ENCODE measurements around the gene PALD1. TPM values are rescaled to one million over a fixed set of nuclear protein-coding genes. Genes with fewer than 3 reads are reported as not detected.
A peak's percentile ranks its signal among the peaks of the same experiment; 100 is the strongest.

PALD1 gene
- total and polyA plus RNA-seq, 2 experiments from 2014 or later, result 5.7 to 19.1 TPM

DNA sequence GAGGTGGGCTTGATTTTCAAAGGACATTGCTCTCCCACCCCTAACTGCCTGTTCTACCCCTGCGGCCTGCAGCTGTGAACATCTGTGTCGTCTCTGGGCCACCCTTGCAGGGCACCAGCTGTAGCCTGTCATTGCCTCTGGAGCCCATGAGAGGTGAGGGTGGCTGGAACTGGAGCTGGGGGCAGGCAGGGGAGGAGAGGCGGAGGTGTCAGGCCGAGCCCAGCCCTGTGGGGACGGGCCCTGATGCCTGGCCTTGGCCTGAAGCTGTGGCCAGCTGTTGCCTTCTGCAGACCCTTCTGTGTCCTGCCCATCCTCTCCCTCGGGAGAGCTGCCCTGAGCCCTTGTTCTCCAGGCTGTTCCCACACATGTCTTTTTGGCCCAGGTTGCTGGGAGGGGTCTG, 44.5 kb downstream of the PALD1 start:
- TF ChIP-seq, protein P1, sequence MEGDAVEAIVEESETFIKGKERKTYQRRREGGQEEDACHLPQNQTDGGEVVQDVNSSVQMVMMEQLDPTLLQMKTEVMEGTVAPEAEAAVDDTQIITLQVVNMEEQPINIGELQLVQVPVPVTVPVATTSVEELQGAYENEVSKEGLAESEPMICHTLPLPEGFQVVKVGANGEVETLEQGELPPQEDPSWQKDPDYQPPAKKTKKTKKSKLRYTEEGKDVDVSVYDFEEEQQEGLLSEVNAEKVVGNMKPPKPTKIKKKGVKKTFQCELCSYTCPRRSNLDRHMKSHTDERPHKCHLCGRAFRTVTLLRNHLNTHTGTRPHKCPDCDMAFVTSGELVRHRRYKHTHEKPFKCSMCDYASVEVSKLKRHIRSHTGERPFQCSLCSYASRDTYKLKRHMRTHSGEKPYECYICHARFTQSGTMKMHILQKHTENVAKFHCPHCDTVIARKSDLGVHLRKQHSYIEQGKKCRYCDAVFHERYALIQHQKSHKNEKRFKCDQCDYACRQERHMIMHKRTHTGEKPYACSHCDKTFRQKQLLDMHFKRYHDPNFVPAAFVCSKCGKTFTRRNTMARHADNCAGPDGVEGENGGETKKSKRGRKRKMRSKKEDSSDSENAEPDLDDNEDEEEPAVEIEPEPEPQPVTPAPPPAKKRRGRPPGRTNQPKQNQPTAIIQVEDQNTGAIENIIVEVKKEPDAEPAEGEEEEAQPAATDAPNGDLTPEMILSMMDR (IDR thresholded peaks at IDR 0.05; ENCODE audit: low read depth, low read length), result no peak
- peak overlapping the region; percentile 24 for H3K27ac ChIP-seq
- H3K27me3 ChIP-seq, result no peaks in the 10 kb centered on the region

DNA sequence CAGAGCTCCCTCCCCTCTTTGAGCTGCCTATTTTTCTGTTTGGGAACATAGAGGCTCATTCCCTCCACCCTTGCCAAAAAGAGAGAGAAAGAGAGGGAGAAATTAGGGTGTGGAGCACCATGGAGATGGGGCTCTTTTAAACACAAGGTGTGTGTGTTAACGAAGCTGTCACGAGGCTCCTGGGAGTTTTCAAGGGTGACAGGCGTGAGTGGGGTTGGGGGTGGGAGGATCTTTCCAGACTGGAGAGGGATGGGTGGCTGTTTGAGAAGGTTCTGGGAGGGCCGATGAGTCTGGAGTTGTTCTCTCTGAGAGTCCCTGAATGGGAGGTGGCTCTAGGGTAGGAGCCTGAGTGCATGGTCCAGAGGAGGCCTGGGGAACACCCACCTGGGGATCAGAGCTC, 45.0 kb downstream of the PALD1 start:
- no peaks in the 10 kb centered on the region for H3K27me3 ChIP-seq
- peak overlapping the region; percentile 24 for H3K27ac ChIP-seq
- DNase-seq (ENCODE audit: low read depth in 1 of 2, low spot score in 1 of 2), result peak in 1 of 2 donors; percentile 44
- peaks cover 9% of the 10 kb centered on the region for H3K4me1 ChIP-seq (ENCODE audit: low read depth)
- H3K36me3 ChIP-seq, result no peaks in the 10 kb centered on the region
- TF ChIP-seq, protein P1 (IDR thresholded peaks at IDR 0.05; ENCODE audit: low read depth, low read length), result no peak
- no peak overlapping the region for H3K4me3 ChIP-seq
- no peaks in the 10 kb centered on the region for H3K9me3 ChIP-seq (ENCODE audit: low read depth)

More for the DNA sequence above, 44.5 kb downstream of the PALD1 start:
- peak in 1 of 2 donors; percentile 12 for DNase-seq (ENCODE audit: low read depth in 1 of 2, low spot score in 1 of 2)
- Histone ChIP-seq H3K9me3 (ENCODE audit: low read depth) (no peaks in the 10 kb centered on the region), H3K4me1 (ENCODE audit: low read depth) (peaks cover 9% of the 10 kb centered on the region), H3K36me3 (no peaks in the 10 kb centered on the region), H3K4me3 (no peak overlapping the region)

DNA sequence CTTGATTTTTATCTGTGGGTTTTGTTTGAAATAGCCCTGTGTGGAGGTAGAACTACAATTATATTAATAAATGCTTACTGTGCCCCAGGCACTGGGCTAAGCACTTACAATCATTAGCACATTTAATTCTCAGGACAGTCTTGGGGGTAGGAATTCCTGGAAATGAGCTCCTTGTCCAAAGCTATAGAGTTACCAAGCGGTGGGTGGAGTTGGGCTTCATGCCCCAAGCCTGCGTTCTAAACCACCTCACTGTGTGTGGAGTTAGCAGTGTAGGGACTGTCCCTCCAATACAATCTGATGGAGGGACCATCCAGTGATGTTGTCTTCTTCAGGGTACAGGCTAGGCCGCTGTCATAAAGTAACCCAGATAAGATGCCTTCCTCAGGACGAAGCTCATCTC, 49.7 kb downstream of the PALD1 start:
- Histone ChIP-seq H3K27me3 (no peaks in the 10 kb centered on the region), H3K4me3 (no peak overlapping the region), H3K9me3 (ENCODE audit: low read depth) (no peaks in the 10 kb centered on the region), H3K27ac (no peak overlapping the region), H3K4me1 (ENCODE audit: low read depth) (peaks cover 7% of the 10 kb centered on the region), H3K36me3 (no peaks in the 10 kb centered on the region)
- DNase-seq (ENCODE audit: low read depth in 1 of 2, low spot score in 1 of 2), result no peak
- TF ChIP-seq, protein P1 (IDR thresholded peaks at IDR 0.05; ENCODE audit: low read depth, low read length), result no peak

DNA sequence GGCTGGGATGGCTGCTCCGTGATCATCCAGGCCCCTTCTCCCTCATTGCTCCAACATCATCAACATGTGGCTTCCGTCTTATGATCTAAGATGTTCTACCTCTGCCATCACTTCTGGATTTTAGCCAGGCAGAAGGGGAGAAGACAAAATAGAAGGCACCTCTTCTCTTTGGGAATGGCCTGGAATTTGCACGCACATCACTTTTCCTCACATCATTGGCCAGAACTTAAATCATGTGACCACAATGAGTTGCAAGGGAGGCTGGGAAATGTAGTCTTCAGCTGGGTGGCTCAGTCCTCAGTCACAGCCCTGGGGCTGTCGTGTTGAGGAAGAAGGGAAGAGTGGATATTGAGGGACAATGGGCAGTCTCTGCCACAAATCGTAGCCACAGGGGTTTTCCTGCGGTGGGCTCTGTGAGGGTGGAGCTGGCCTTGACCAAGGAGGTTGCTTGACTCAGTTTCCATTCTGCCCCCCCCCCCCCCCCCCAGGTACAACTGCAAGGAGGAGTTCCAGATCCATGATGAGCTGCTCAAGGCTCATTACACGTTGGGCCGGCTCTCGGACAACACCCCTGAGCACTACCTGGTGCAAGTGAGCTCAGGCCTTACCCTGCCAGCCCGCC, 50.3 kb downstream of the PALD1 start:
- H3K27ac ChIP-seq, result no peak overlapping the region
- DNase-seq (ENCODE audit: low read depth in 1 of 2, low spot score in 1 of 2), result peak; percentile 58 to 76
- no peaks in the 10 kb centered on the region for H3K27me3 ChIP-seq
- H3K36me3 ChIP-seq, result no peaks in the 10 kb centered on the region
- no peak overlapping the region for H3K4me3 ChIP-seq
- TF ChIP-seq, protein P1 (IDR thresholded peaks at IDR 0.05; ENCODE audit: low read depth, low read length), result no peak
- H3K4me1 ChIP-seq (ENCODE audit: low read depth), result peaks cover 2% of the 10 kb centered on the region
- no peaks in the 10 kb centered on the region for H3K9me3 ChIP-seq (ENCODE audit: low read depth)

DNA sequence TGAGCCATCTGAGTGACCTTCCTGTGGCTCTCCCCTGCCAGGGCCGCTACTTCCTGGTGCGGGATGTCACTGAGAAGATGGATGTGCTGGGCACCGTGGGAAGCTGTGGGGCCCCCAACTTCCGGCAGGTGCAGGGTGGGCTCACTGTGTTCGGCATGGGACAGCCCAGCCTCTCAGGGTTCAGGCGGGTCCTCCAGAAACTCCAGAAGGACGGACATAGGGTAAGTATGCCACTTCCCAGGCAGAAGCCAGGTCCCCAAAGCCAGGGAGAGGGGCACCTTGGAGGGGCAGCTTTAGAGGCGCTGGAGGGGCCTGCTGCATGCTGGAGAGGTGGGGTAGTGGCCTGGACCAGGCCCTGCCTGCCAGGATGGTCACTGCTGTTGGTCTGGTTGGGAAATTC, 51.3 kb downstream of the PALD1 start:
- no peaks in the 10 kb centered on the region for H3K36me3 ChIP-seq
- TF ChIP-seq, protein P1 (IDR thresholded peaks at IDR 0.05; ENCODE audit: low read depth, low read length), result no peak
- no peaks in the 10 kb centered on the region for H3K27me3 ChIP-seq
- H3K9me3 ChIP-seq (ENCODE audit: low read depth), result no peaks in the 10 kb centered on the region
- no peak overlapping the region for H3K27ac ChIP-seq
- no peak overlapping the region for H3K4me3 ChIP-seq
- H3K4me1 ChIP-seq (ENCODE audit: low read depth), result no peaks in the 10 kb centered on the region
- no peak for DNase-seq (ENCODE audit: low read depth in 1 of 2, low spot score in 1 of 2)
